GM21529 (cell line): ENCODE results near the gene PPM1B.
"Not testable (repeated sequence)": the region's sequence is repeated elsewhere in the genome, so short reads cannot be mapped to it uniquely, and the experiment has no call there.

Experiments
- ATAC-seq: cut with Tn5 transposase; IDR thresholded peaks from one replicate; pipeline ENCODE4 v1.9.1; 2021; ENCODE audit not compliant: unreplicated experiment

Gene PPM1B

DNA sequence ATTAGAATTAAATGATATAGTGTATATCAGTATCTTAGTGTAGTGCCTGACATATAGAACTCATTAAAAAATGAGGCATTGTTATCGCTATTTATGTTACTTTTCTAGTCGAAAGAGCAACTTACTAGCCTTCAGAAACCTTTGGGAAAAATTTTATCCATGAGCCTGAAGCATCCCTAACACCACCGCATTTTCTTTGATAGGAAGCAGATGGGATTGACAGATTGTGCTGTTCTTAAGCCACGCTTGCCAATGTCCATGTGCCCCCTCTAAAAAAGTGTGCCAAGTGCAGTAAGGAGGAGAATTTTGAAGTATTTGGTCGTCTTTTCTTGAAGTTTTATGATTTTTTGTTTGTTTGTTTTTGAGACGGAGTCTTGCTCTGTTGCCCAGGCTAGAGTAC is 29.1 kb downstream of the PPM1B start:
- ATAC-seq, result no peak

DNA sequence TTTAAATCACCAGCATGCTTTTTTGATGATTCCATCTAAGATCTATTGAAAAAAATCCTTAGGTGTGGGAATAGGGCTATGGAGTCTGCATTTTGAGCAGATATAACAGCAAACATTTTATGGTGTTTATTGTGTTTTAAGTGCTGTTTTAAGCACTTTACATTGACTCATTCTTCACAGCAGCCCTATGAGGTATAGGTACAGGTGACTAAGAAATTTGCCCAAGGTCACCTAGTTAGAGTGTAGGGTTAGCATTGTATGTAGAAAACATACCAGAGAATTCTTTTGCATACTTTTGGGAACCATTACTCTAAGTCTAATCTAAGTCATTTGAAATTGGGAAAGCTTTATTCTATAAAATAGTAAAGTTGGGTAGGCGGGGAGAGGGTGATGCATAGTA is 31.3 kb downstream of the PPM1B start:
- no peak for ATAC-seq

DNA sequence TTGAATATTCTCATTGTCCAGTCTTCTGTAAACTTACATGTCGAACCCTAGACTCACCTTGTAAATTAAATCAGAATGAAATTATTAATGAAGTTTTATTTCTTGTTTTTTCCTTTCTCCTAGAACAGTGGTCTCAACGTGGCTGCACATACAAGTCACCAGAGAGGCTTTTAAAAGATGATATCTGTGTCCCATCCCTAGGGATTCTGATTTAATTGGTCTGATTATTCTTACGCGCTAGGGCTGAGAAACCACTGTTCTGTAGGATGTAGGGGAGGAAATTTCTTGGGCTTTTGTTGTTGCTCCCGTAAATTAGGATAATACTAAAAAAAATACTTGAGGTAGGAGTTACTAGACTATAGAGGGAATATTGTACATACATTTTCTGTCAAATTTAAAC is 32.1 kb downstream of the PPM1B start:
- no peak for ATAC-seq

DNA sequence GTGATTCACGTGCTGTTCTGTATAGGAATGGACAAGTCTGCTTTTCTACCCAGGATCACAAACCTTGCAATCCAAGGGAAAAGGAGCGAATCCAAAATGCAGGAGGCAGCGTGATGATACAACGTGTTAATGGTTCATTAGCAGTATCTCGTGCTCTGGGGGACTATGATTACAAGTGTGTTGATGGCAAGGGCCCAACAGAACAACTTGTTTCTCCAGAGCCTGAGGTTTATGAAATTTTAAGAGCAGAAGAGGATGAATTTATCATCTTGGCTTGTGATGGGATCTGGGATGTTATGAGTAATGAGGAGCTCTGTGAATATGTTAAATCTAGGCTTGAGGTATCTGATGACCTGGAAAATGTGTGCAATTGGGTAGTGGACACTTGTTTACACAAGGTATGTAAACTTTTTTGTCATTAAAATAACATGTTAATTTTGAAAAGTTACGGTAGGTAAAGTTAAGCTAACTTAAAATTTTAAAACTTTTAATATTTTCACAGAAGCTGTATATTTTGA is 33.0 kb downstream of the PPM1B start:
- no peak for ATAC-seq

DNA sequence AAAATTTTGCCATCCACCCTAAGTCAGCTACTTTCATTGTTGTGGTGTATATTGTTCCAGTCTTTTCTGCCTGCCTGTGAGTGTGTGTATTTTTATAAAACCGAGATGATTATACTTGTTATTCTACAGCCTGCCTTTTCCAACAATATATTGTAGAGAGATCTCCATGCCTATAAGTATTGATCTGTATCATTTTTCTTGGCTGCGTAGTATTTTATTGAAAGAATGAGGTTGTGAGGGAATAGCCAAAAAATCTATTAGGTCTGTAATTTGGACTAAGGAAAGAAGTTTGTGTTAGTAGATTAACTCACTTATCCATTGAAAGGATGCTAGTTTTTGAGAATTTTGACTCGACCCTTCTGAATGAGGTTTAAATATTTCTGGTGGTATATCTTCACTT is 34.9 kb downstream of the PPM1B start:
- no peak for ATAC-seq

DNA sequence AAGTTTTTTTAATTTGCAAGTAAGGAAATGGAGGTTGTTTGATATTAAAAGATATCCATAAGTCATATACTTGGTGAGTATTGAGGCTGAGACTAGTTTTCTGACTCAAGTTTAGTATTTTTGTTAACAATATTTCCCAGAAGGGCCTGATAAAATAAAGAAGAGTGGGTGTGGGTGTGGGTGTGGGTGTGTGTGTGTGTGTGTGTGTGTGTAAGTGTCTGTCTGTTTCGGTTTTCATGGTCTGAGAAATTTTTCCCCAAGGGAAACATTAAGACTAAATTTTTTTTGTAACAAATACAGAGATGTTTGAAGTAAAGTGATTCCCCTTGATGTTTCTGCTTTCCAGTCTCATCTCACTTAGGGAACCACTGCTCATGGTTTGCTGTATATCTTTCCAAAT is 36.5 kb downstream of the PPM1B start:
- ATAC-seq, result no peak

DNA sequence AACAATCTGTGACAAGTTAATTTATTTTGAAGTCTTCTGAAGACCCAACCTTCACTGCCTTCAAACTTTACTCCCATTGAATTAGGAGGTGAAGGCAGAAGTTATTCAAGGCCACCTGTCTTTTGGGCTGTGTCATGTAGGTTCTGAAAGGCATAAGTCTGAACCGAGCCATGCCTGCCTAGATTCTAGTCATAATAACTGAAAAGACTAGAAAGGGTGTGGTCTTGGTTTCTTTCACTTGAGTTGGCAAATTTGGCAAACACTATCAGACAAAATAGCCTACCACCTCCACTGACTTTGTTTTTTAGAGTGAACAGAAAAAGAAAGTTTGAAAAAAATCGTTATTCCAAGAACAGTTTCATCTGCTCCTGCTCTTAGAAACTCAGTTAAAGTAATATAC is 38.4 kb downstream of the PPM1B start:
- no peak for ATAC-seq

DNA sequence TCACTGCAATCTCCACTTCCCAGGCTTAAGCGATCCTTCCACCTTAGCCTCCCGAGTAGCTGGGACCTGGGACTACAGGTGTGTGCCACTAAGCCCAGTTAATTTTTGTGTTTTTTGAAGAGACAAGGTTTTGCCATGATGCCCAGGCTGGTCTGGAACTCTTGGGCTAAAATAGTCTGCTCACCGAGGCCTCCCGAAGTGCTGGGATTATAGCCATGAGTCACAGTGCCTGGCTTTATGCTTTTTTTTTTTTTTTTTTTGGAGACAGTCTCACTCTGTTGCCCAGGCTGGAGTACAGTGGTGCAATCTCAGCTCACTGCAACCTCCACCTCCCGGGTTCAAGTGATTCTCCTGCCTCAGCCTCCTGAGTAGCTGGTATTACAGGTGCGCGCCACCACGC is 39.0 kb downstream of the PPM1B start:
- ATAC-seq, result not testable (repeated sequence)

DNA sequence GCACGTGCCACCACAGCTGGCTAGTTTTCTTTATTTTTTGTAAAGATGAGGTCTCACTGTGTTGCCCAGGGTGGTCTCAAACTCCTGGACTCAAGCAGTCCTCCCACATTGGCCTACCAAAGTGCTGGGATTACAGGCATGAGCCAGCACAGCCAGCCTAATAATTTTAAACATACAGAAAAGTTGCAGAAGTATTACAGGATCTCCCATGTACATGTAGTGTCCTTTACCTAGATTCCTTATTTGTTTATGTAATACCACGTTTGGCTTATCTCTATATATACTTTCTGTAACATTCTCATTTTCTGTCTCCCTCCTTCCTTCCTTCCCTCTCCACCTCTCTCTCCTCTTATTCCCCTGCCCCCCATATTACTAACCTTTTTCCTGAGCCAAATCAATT is 41.7 kb downstream of the PPM1B start:
- ATAC-seq, result no peak

DNA sequence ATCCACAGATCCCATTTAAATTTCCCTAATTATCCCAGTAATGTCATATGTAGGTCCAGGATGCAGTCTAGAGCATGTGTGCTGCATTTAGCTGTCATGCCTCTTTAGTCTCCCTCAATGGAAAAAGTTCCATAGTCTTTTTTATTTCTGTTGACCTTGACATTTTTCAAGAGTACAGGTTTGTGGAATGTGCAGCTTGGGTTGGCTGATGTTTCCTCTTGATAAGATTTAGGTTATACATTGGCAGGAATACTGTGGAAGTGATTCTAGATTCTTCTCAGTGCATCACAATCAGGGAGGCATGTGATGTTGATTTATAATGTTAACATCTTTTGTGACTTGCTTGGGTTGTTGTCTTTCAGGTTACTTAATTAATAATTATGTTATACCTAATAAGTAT is 42.5 kb downstream of the PPM1B start:
- no peak for ATAC-seq

DNA sequence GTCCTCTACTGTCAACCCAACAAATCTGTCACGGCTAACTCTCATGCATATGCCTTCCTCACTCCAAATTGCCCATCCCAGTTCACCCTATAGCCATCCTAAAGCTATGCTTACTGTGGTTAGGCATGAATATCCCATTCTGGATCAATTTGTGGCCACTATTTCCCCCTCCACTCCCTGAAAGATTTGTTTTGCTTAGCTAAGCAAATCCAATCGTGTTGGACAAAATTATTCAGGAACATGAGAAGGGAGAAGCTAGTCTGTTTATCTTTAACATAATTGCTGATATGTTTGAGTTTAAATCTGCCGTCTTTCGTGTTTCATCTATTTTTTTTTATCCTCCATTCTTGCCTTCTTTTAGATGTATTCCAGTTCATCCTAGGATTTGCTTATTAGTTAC is 43.6 kb downstream of the PPM1B start:
- no peak for ATAC-seq

DNA sequence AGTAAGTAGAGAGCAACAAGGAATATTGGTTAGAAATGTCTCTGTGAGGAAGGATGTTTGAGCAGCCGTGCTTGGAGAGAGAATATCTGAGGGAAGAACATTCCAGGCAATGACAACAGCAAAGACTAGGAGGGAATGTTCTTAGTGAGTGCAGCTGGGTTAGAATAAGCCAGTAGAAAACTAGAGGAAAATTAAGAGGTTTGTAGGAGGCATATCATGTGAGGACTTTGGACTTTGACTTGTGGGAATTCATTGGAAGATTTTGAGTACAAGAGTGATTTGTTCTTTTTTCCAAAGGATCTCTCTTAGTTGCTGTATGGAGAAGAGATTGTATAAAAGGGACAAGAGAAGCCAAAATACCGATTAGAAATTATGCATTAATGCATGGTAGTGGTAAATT is 47.2 kb downstream of the PPM1B start:
- no peak for ATAC-seq

DNA sequence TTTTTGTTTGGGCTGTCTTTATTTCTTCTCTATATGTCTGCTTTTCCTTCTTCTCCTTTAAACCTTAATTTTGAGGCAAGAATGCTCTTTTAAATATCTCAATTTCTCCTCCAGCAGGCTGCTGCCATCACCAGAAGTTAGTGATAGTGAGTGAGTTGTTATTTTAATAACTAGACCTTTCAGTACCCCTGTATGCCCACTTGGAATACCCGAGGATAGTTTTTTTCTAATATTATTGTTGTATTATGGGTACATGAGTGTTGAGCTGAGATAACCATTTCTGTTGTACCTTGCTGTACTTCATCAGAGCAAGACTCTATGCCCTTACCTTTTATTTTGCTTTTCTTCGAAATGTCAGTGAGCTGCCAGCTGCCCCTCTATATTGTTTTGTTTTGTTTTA is 50.1 kb downstream of the PPM1B start:
- no peak for ATAC-seq

DNA sequence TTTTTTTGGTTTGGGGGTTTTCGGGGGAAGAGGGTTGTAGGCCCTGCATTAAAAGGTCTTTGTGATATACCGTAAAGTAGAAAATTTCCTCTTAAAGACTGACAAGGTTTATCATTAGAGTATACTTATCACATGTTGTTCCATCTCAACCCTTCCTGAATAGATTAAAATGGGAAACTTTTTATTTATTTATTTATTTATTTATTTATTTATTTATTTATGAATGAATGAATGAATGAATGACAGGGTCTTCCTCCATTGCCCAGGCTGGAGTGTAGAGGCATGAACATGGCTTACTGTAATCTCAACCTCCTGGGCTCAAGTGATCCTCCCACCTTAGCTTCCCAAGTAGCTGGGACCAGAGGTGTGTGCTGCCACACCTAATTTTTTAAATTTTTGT is 58.1 kb downstream of the PPM1B start:
- no peak for ATAC-seq

DNA sequence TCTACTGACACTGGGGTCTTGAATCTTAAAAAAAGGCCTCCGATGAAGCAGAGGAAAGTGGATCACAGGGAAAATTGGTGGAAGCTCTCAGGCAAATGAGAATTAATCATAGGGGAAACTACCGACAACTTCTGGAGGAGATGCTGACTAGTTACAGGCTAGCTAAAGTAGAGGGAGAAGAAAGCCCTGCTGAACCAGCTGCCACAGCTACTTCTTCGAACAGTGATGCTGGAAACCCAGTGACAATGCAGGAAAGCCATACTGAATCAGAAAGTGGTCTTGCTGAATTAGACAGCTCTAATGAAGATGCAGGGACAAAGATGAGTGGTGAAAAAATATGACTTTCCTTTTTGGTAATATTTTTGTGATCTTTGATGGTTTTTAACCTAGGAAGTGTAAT is 61.7 kb downstream of the PPM1B start:
- ATAC-seq, result no peak

DNA sequence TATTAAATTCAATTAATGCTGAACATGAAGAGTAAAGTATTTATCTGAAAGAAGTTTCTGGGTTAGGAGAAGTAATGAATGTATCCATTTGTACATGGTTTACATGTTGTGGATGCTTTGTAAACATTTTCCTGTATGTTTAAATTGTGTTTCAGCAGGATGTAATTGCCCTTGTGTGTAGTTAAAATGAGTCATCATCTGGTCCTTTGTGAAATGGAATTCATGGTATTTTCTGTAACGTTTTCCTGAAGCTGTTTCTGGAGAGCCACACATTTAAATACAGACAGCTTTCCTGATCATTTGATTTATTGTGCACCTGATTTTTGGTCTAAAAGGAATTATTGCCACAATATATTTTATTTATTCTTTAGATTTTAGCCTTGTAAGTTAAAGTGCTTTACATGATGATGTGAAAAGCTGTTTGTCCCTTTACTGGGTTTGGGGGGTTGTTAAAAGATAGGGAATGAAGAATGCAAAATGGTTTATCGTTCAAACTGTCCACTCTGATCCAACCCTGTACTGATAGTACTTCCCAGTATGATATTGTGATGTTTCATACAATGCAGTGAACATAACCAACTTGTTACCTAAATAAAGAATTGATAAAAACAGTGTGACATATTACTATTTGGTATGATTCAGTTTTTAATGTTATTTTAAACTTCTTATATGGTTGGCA is 64.9 kb downstream of the PPM1B start:
- ATAC-seq, result no peak

DNA sequence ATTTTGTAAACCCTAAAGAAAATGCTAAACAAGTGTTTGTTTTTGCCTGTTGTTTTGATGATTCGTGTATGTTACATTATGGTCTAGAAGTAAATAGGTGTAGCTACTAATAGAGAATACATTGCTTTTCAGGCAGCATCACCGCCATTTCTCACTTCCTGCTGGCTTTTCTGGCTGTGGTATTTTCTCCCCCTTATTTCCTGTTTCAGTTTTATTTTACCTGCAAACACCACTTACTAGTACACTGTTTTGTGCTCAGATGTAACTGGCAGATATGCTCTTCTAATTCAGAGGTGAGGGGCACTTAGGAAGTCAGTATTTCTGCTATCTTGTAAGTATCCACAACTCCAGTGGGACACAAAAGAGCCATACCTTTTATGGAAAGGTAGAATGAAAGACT is 68.5 kb downstream of the PPM1B start:
- ATAC-seq, result peak; percentile 56

DNA sequence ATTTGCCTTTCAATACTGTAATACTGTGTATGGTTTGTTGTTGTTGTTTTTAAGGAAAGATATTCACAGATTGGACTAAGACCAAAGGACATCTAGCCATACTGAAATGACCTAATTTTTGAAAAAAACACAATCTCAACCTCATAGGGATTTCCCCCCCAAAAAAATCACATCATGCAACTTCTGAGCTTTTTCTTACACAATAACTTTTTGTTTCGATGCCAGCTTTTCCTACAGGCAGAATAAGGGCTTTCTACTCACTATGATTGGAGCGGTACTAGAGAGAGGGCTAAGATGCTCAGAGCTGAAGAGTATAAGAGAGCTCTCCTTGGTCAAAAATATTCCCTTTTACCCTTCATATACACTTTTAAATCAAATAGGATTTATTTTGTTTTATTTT is 74.2 kb downstream of the PPM1B start:
- no peak for ATAC-seq

DNA sequence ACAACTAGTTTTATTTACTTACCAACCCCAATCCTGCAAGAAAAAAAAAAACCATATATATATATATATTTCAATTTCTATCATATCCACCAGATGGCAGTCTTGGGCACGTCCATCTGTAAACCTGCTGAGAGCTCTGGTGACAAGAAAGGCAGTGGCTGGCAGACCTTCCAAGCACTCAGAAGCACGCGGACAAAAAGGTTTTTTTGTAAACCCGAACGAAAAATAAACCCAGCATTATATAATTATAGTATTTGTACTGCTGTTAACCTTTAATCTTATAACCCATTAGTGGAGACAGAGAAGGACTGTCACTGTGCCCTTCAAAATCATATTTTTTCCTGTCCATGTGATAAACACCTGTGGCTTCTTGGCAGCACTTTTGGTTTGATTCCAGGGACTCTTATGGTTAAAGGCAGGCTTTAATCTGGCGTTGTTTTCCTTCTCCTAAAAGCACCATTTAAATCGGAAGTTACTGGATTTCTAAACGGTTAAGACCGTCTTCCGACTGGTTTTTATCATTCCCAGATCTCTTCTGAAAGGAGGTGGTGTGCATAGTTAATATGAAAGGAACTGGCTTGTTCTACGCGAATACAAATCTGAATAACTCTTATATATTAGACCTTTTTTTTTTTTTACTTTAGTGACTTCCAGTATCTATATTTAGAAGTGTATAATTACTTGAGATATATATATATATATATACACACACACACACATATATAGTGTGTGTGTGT is 75.6 kb downstream of the PPM1B start:
- ATAC-seq, result peak; percentile 53

DNA sequence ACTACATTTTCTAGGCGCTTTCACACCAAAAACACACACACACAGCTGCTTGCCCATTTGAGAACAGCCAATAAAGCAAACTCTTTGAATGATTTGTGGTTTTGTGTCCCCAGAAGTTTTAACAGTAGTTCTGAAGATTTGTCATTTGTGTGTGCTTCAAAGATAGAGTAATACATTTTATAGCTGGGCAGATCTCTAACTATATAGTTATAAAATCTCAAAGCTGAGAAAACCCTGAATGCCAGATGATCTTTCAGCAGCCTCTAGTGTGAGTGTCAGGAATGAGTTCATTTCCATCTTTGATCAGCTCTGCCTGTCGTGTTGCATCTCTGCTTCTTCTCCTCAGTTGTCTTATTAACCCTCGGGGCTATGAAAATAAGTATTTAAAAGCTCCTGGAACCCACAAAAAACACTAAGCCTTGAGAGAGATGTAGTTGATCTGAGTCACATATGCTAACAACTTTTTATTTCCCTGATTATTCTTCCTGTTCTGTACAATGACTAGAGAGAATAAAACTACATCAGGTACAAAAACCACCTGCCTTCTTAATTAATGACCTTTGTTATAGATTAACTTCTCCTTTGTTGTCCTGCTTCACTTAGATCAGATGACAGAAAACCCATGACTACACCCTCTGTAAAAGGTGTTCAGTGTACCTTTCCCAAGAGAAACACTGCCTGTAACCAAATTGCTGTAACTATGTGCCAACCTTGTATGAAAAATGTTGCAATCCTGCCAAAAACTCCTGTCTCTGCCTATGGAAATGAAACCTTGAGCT is 76.6 kb downstream of the PPM1B start:
- no peak for ATAC-seq

DNA sequence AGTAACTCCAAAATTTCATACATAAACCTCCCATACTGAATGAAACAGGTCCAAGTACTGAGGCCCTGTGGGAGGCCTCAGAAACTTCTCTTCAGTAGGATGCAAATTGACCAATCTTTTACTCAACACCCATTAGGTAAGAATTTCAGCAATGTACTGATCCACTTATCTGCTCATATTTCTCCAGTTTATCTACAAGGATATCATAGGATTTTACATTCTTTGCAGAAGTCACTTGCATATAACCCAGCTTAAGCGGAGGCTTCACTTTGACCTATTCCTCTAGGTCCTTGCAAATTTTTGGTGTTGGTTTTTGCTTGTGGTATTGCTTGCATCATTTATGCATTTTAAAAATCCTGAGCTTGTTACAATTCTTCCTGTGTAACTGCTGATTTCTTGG is 77.8 kb downstream of the PPM1B start:
- ATAC-seq, result no peak

DNA sequence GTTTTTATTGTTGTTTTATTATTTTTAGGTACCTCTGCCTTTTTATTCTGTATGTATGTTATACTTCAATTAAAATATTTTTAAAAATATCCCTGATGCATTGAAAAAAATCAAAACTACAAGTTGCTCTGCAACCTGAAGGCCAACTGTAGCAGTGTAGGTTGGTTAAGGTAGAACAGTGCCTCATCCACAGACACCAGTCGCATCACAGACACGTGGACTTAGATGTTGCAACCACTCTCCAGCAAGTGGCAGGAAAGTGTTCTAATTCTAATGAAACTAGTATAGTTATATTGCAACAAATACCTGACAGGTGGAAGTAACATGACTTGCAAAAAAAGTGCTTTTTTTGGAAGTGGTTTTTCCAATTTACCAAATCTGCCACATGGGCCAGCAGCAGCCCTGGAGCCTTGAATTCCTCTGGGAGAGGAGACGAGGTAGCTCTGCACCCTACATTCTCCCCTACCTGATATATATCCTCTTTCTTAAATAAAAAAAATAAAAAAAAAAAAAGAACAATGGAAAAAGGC is 78.2 kb downstream of the PPM1B start:
- no peak for ATAC-seq
